Mesenchymal stem cell (in vitro differentiated cells and primary cell): ENCODE measurements around the gene TSPAN14.

ENCODE experiments used
- DNase-seq: peaks from one replicate; pipeline ENCODE4 v3.0.0-alpha.2; 2013
- H2AFZ ChIP-seq: one replicate; pipeline ENCODE4 v1.6.1; 2013; ENCODE audit warnings: low read depth, mild to moderate bottlenecking, control low read depth, inconsistent platforms, low read length, moderate library complexity
- H2AK5ac ChIP-seq: 2 replicates; pipeline ENCODE4 v1.6.1; 2013; ENCODE audit warnings: low read length, moderate library complexity, mild to moderate bottlenecking, inconsistent platforms; ENCODE audit not compliant: severe bottlenecking
- H2BK120ac ChIP-seq: one replicate; pipeline ENCODE4 v1.6.1; 2013; ENCODE audit warnings: low read depth, mild to moderate bottlenecking, inconsistent platforms, low read length, moderate library complexity
- H2BK12ac ChIP-seq, 2 experiments: one replicate each; pipeline ENCODE4 v1.6.1; 2013; ENCODE audit warnings: inconsistent platforms in 2 of 2, low read length in 2 of 2, mild to moderate bottlenecking in 2 of 2, moderate library complexity in 2 of 2, control low read depth in 1 of 2
- H2BK15ac ChIP-seq: one replicate; pipeline ENCODE4 v1.6.1; 2013; ENCODE audit warnings: mild to moderate bottlenecking, low read depth, inconsistent platforms; ENCODE audit not compliant: poor library complexity, severe bottlenecking
- H2BK5ac ChIP-seq: 2 replicates; pipeline ENCODE4 v1.6.1; 2013; ENCODE audit warnings: low read depth, mild to moderate bottlenecking, low read length, control low read depth, inconsistent platforms; ENCODE audit not compliant: poor library complexity, severe bottlenecking
- H3K14ac ChIP-seq, 2 experiments: one replicate each; pipeline ENCODE4 v1.6.1; 2013; ENCODE audit warnings: inconsistent platforms in 2 of 2, low read length in 2 of 2, control low read depth in 1 of 2, mild to moderate bottlenecking in 1 of 2, moderate library complexity in 1 of 2
- H3K18ac ChIP-seq, 2 experiments: one replicate each; pipeline ENCODE4 v1.6.1; 2013; ENCODE audit warnings: inconsistent platforms in 2 of 2, low read length in 2 of 2, control low read depth in 1 of 2, low read depth in 1 of 2, mild to moderate bottlenecking in 1 of 2
- H3K23ac ChIP-seq, 2 experiments: one replicate each; pipeline ENCODE4 v1.6.1; 2013; ENCODE audit warnings: inconsistent platforms in 2 of 2, low read length in 2 of 2, mild to moderate bottlenecking in 2 of 2, moderate library complexity in 2 of 2, control low read depth in 1 of 2
- H3K27ac ChIP-seq: 2 replicates; pipeline ENCODE4 v1.5.1; 2013; ENCODE audit warnings: mild to moderate bottlenecking, moderate library complexity, low read length, control low read depth, inconsistent platforms; ENCODE audit not compliant: poor library complexity, severe bottlenecking
- H3K27me3 ChIP-seq, 2 experiments: 2 replicates each; pipeline versions ENCODE4 v1.6.1 to v1.7.0; 2013; ENCODE audit warnings: low read length in 2 of 2, mild to moderate bottlenecking in 2 of 2, moderate library complexity in 2 of 2, control low read depth in 1 of 2, inconsistent platforms in 1 of 2; ENCODE audit not compliant: control insufficient read depth in 1 of 2, insufficient read depth in 1 of 2
- H3K36me3 ChIP-seq, 2 experiments: 2 replicates each; pipeline versions ENCODE4 v1.6.1 to v1.7.0; 2013; ENCODE audit warnings: low read length in 2 of 2, control low read depth in 1 of 2, inconsistent platforms in 1 of 2, low read depth in 1 of 2, mild to moderate bottlenecking in 1 of 2; ENCODE audit not compliant: insufficient read depth in 2 of 2, control insufficient read depth in 1 of 2
- H3K4ac ChIP-seq, 2 experiments: one replicate each; pipeline ENCODE4 v1.6.1; 2013; ENCODE audit warnings: inconsistent platforms in 2 of 2, low read length in 2 of 2, mild to moderate bottlenecking in 2 of 2, moderate library complexity in 2 of 2, control low read depth in 1 of 2, low read depth in 1 of 2
- H3K4me1 ChIP-seq: 2 replicates; pipeline ENCODE4 v1.6.1; 2013; ENCODE audit warnings: low read depth, low read length, control low read depth; ENCODE audit not compliant: control insufficient read depth, insufficient read depth
- H3K4me2 ChIP-seq: 2 replicates; pipeline ENCODE4 v1.6.1; 2013; ENCODE audit warnings: low read length, mild to moderate bottlenecking, inconsistent platforms; ENCODE audit not compliant: poor library complexity, severe bottlenecking
- H3K4me3 ChIP-seq, 2 experiments: 2 replicates each; pipeline versions ENCODE4 v1.5.1 to v1.7.0; 2013; ENCODE audit warnings: low read length in 2 of 2, mild to moderate bottlenecking in 2 of 2, control low read depth in 1 of 2, low read depth in 1 of 2; ENCODE audit not compliant: insufficient read depth in 1 of 2
- H3K79me1 ChIP-seq: replicated peaks from 2 replicates; pipeline ENCODE4 v1.6.1; 2013; ENCODE audit warnings: mild to moderate bottlenecking, control low read depth, low read length, inconsistent platforms; ENCODE audit not compliant: poor library complexity, severe bottlenecking
- H3K9ac ChIP-seq: 2 replicates; pipeline ENCODE4 v1.7.0; 2013; ENCODE audit warnings: mild to moderate bottlenecking, low read length, moderate library complexity
- H3K9me3 ChIP-seq: 2 replicates; pipeline ENCODE4 v1.7.0; 2013; ENCODE audit warnings: mild to moderate bottlenecking, low read length; ENCODE audit not compliant: control insufficient read depth
- H4K8ac ChIP-seq: one replicate; pipeline ENCODE4 v1.6.1; 2013; ENCODE audit warnings: inconsistent platforms, mild to moderate bottlenecking, low read length, moderate library complexity
- H4K91ac ChIP-seq: one replicate; pipeline ENCODE4 v1.6.1; 2013; ENCODE audit warnings: mild to moderate bottlenecking, low read length, inconsistent platforms
- WGBS: methylation state at CpG from one replicate; pipeline ENCODE4 v1.1.7; 2013; ENCODE audit warnings: mixed read lengths; 5-methylcytosine and 5-hydroxymethylcytosine counted together

TSPAN14 gene

DNA sequence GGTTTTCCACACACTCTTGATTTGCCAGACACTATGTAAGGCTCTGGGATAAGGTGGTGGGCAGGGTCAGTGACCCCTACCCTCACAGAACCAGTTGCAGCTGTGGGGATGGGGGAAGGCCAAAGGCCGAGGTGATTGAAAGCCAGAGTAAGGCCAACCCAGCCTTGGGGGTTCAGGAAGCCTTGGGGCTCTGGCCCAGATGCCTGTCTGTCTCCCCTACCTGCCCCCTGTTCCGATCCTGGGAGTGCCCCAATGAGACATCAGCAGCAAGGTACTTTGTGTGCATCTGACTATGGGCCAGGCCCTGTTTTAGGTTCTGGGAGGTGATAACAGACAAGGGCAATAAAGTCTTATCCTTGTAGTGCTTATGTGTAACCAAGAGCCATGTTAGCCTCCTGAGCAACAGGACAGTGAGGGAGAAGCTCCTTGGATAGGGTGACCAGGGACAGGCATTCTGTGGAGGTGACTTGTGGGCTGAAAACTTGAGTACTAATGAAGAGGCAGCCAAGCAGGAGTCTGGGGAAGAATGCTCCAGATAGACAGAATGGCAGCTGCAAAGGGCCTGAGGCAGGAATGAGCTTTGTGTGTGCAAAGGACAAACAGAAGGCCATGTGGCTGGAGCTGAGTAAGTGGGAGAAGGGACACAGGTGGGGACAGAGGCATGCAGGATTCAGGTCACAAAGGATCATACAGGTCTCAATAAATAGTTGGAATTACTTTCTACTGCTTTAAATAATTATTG, 35.4 kb downstream of the TSPAN14 start:
- Histone ChIP-seq H3K9me3 (no peaks in the 10 kb centered on the region), H3K23ac (no peak overlapping the region), H3K9ac (no peak overlapping the region), H3K4me3 (no peak overlapping the region), H2BK120ac (no peak overlapping the region), H2BK15ac (no peak overlapping the region), H4K8ac (no peak overlapping the region), H2AK5ac (no peak overlapping the region), H3K4ac (peak overlapping the region in 1 of 2 experiments; percentile 7), H4K91ac (no peak overlapping the region), H3K27ac (no peak overlapping the region), H2AFZ (no peak overlapping the region), H3K4me1 (peaks cover 46% of the 10 kb centered on the region), H3K14ac (no peak overlapping the region), H2BK12ac (peak overlapping the region in 1 of 2 experiments; percentile 10), H2BK5ac (no peak overlapping the region), H3K79me1 (no peaks in the 10 kb centered on the region), H3K36me3 (peaks cover 48 to 55% of the 10 kb centered on the region in 2 experiments), H3K18ac (no peak overlapping the region), H3K27me3 (no peaks in the 10 kb centered on the region), H3K4me2 (no peak overlapping the region)
- no peak for DNase-seq
- WGBS, result 96% methylated on average over 2 of the region's 2 CpGs

DNA sequence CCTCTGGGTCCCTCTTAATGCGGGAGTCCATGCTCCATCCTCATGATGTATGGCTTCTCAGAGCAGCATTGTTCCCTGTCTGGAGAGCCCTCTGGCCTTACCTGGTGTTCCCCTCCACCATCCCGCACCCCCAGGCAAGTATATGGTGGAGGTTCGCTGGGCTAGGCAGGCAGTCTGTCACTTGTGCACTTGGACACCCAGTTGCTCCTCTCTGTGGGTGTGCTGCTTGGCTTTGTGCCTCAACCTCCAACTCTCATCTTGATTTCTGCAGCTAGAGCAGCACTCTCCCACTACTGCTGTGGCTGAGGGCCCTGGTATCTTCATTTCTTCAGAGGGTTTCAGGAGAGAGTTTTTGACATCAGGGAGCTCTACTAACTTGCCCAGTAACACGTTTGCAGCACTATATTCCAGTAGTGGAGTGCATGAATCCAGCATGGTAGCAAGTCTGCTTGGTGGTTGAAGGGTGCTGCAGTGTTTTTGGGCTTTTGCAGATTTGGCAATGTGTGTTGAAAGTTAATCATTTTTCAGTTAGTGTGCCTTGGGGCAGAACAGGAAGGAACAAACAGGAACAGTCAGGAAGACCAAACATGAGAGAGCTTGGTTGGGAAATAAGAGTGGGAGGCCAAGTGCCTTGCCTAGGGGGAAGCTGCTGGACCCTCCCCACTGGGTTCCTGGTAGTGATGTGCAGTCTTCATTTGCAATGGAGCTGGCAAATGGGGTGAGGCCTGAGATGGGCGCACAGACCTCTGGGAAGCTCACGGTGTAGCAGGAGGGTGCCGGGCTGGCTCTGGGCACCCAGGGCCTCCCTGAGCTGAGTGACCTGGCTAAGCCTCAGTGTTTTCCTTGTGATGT, 37.4 kb downstream of the TSPAN14 start:
- Histone ChIP-seq H4K8ac (no peak overlapping the region), H3K4ac (no peak overlapping the region), H2BK120ac (no peak overlapping the region), H3K79me1 (no peaks in the 10 kb centered on the region), H3K4me2 (no peak overlapping the region), H3K27ac (peak overlapping the region; percentile 53), H3K23ac (peak overlapping the region in 1 of 2 experiments; percentile 5), H3K9me3 (no peaks in the 10 kb centered on the region), H3K36me3 (peaks cover 47 to 54% of the 10 kb centered on the region in 2 experiments), H3K14ac (peak overlapping the region in 1 of 2 experiments; percentile 79), H2BK12ac (peak overlapping the region in 1 of 2 experiments; percentile 19), H3K9ac (no peak overlapping the region), H4K91ac (no peak overlapping the region), H3K4me1 (peaks cover 38% of the 10 kb centered on the region), H2BK15ac (no peak overlapping the region), H2BK5ac (no peak overlapping the region), H2AK5ac (peak overlapping the region; percentile 47), H2AFZ (no peak overlapping the region), H3K18ac (no peak overlapping the region), H3K4me3 (no peak overlapping the region), H3K27me3 (no peaks in the 10 kb centered on the region)
- DNase-seq, result no peak
- WGBS, result 99% methylated on average over 7 of the region's 7 CpGs

DNA sequence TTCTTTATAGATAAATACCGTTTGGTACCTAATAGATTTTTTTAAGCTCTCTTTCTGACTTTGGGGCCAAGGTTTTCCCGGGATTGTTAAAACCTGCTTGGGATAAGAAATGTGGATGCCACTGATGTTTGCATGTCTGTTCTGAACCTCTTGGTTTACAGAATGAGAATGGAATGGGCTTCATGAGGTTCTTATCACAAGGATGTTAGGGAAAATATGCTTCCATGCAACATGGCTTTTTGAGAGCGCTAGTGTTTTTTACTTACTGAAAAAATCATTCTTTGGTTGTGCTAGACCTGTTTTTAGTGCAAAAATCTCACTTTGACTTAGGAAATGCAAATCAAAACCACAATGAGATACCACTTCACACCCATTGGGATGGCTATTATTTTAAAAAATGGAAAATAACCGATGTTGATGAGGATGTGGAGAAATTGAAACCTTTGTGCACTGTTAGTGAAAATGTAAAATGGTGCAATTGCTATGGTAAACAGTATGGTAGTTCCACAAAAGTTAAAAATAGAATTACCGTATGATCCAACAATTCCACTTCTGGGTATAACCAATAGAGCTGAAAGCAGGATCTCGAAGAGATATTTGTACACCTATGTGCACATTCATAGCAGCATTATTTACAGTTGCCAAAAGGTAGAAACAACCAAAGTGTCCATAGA, 38.9 kb downstream of the TSPAN14 start:
- H4K91ac ChIP-seq, result no peak overlapping the region
- no peak overlapping the region for H2BK12ac ChIP-seq
- H3K18ac ChIP-seq, result no peak overlapping the region
- no peaks in the 10 kb centered on the region for H3K79me1 ChIP-seq
- H3K9ac ChIP-seq, result peak overlapping the region; percentile 60
- H3K4me2 ChIP-seq, result no peak overlapping the region
- H3K4me3 ChIP-seq, result peak overlapping the region in 1 of 2 experiments; percentile 56
- WGBS, result 95% methylated on average over 3 of the region's 6 CpGs
- no peak overlapping the region for H2AK5ac ChIP-seq
- H3K9me3 ChIP-seq, result no peaks in the 10 kb centered on the region
- DNase-seq, result no peak
- no peak overlapping the region for H4K8ac ChIP-seq
- H2AFZ ChIP-seq, result no peak overlapping the region
- H3K14ac ChIP-seq, result no peak overlapping the region
- H2BK15ac ChIP-seq, result no peak overlapping the region
- peaks cover 32% of the 10 kb centered on the region for H3K4me1 ChIP-seq
- no peak overlapping the region for H2BK5ac ChIP-seq
- H3K4ac ChIP-seq, result no peak overlapping the region
- no peak overlapping the region for H3K23ac ChIP-seq
- peaks cover 42 to 55% of the 10 kb centered on the region in 2 experiments for H3K36me3 ChIP-seq
- H2BK120ac ChIP-seq, result no peak overlapping the region
- peak overlapping the region; percentile 36 for H3K27ac ChIP-seq
- no peaks in the 10 kb centered on the region for H3K27me3 ChIP-seq
